GM20000 (cell line): ENCODE measurements around the gene KCTD18.

Source experiments
- DNase-seq: peaks from one replicate; pipeline ENCODE4 v3.0.0; 2012; ENCODE audit warnings: low spot score
- TF ChIP-seq, protein P1 (sequence below): IDR thresholded peaks from 2 replicates; pipeline ENCODE4 v1.5.1; 2012; ENCODE audit warnings: mild to moderate bottlenecking, control low read depth; ENCODE audit errors: extremely low read depth, missing control alignments

The KCTD18 gene

DNA sequence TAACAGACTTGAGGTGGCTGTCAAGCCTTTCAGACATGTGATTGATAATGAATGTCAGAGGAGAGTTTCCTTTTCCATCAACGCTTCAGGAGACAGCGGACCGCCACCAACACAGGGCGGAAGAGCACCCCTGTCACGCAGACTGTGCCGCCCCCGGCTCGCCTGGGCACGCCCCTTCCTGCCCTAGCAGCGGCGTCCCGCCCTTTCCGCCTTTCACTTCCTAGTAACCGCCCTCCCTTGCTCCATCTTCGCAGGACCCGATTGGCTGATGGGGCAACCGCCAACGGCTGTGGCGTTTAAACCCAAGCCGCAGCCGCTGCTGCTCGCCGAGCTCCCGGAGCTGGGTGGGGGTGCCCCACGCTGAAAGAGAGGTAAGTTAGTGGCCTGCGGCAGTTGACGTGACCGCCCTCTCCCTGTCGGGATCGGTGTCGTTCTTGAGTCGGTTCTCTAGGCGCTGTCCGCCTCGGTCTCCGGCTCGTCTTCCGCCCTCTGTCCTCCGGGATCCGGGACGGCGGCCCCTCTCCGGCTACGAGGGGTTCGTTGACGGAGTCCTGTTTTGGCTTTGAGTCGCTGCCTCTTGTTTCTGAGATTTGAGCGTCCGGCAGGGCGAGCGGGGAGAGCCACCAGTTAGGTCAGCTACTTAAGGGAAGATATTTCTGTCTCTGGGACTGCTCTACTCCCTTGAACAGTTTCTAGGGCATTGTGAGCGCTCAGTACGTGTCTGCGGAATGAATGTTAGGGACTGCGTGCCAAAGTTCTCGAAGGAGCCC, 16.2 kb upstream of the KCTD18 start, which contains the start of gene SGO2:
Gene SGO2, plus strand, starts transcription at position 326 of the 770 bp plus-strand sequence. CDS start 6,769 bp downstream, outside the sequence.
- TF ChIP-seq, protein P1, sequence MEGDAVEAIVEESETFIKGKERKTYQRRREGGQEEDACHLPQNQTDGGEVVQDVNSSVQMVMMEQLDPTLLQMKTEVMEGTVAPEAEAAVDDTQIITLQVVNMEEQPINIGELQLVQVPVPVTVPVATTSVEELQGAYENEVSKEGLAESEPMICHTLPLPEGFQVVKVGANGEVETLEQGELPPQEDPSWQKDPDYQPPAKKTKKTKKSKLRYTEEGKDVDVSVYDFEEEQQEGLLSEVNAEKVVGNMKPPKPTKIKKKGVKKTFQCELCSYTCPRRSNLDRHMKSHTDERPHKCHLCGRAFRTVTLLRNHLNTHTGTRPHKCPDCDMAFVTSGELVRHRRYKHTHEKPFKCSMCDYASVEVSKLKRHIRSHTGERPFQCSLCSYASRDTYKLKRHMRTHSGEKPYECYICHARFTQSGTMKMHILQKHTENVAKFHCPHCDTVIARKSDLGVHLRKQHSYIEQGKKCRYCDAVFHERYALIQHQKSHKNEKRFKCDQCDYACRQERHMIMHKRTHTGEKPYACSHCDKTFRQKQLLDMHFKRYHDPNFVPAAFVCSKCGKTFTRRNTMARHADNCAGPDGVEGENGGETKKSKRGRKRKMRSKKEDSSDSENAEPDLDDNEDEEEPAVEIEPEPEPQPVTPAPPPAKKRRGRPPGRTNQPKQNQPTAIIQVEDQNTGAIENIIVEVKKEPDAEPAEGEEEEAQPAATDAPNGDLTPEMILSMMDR: no peak
- DNase-seq: peak; percentile 93

DNA sequence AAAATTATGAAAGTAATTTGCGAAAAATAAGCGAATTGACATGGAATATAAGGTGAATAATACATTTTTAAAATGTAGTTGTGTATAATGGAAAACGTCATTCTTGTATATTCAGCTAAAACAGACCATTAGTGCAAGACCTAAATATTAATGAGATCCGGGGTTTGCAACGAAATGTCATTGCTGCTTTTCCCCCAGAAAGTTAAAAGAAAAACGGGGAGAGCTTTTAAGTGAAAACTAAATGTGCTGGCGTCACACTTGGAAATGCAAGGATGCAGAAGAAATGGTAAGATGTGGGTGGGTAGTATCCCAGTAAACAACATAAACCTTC, 15.6 kb upstream of the KCTD18 start:
- no peak for DNase-seq
- TF ChIP-seq, protein P1: no peak

DNA sequence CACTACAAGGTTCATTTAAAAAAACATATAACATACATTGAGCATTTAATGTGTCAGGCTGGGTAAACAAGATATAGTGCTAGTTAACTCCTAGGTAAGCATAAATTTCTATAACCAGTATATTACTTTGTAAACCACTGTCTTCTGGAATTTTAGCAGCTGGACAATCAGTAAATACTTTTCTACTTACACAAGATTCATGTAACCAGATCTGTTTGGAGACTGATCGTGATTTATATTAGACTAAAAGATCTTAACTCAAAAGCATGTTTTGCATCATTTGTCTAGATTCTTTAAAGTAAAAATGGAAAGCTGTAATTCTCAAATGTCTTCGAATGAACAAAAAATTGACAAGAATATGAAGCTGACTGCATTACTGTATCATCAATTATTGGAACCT, 15.2 kb upstream of the KCTD18 start:
- TF ChIP-seq, protein P1: no peak
- no peak for DNase-seq

DNA sequence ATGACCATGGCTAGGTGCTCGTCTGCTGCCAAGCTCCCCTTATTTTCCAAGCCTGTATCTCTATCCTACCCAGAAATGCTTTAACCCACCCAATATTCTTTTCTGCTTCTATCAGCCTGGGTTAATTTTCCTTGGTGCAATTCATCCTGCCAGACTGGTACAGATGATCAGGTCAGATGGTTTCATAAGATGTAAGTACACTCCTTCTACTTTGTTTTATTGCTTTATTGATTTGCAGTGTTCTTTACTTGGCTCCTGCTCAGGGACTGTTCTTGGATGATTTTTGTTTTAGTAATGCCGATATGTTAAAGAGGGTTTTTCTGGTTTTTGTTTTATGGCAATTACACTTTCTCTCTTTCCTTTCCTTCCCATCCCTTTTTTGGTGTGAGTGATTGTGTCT, 13.7 kb upstream of the KCTD18 start:
- DNase-seq: no peak
- TF ChIP-seq, protein P1: no peak

DNA sequence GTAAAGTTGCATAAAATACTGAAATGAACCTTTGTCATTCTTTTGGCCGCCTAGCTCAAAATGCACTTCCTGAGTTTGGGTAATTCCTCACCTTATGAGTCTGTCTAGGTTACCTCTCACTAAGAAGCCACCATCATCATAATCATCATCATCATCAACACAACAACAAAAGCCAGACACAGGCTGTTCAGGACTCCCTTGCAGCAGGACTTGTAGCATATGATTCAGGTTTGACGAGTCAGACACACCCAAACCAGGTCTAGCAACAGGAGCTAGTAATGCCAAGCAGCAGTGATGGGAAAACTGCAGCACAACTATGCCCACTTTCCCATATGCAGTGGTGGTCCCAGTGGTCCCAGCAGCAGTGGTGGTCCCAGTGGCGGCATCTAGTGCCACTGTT, 13.3 kb upstream of the KCTD18 start:
- no peak for DNase-seq
- TF ChIP-seq, protein P1: no peak

DNA sequence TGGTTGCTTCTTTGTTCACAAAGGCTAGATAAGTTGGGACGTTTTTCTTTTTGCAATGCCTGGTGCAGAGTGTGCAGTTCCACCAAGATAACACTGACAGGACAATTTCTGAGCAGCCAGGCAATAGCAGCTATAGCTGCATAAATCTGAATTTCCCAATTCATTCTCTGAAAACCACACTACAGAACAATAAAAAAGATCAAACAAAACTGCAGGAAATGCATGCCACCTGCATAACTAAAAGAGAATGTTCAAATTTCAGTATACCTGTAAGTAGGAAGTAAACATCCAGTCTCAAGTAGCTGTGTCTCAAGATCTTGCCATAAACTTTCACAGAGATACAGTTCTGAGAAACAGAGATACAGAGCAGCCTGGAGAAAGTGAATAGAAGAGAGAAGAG, 5.3 kb upstream of the KCTD18 start:
- no peak for DNase-seq
- TF ChIP-seq, protein P1: no peak

DNA sequence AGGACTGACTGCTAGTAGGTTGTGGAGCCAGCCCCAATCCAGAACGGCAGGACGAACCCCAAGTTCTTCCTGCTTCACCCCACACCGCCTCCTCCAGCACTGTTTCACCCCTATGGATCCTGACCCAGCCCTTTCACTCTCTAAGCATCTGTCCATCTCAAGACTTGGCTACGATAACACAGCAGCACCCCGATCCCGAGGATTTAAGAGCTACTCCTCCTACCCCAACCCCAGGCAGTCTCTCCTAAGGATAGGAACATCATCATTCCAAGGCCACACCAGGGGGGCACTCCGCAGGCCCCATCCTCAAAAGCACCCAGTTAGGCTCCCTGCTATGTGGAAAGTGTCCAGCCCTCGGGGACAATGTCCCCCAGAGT, 645 bp downstream of the KCTD18 start:
- DNase-seq: peak; percentile 41
- TF ChIP-seq, protein P1: no peak
